SK-N-SH (cell line): ENCODE data around the gene MGRN1. TPM values are rescaled to one million over a fixed set of nuclear protein-coding genes. Genes with fewer than 3 reads are reported as not detected.

Source experiments
- CTCF ChIA-PET: fragments of 300-600, 350-600 bp; formaldehyde crosslinking; extraction: SDS; loops from one replicate; lab custom pipeline; 2021; lab: Yijun Ruan, JAX
- POLR2A ChIA-PET: fragments of 350-600 bp; sonication (Branson Sonifier 250); formaldehyde crosslinking; extraction: SDS; loops from one replicate; lab custom pipeline; 2020; ENCODE audit warnings: antibody characterized with exemption, inconsistent platforms; lab: Yijun Ruan, JAX
- DNase-seq: peaks from one replicate; pipeline ENCODE4 v3.0.0; 2012
- H2AFZ ChIP-seq: fragments of 200-600 bp; sonication (generic); 2 replicates; pipeline ENCODE4 v1.8.1; 2016; ENCODE audit warnings: antibody characterized with exemption, mild to moderate bottlenecking, low read depth
- H3F3A ChIP-seq: fragments of 200-600 bp; sonication (generic); replicated peaks from 2 replicates; pipeline ENCODE3; 2016; ENCODE audit warnings: antibody characterized with exemption, mild to moderate bottlenecking; ENCODE audit not compliant: insufficient read depth
- H3K27ac ChIP-seq, 2 experiments: fragments of 200-500 bp in 1 of 2; fragments of 200-600 bp in 1 of 2; sonication (Bioruptor generic) in 1 of 2; sonication (generic), shearing (Covaris generic) in 1 of 2; 2 replicates each; pipeline versions ENCODE4 v1.5.1 to v1.6.1; 2014 to 2016; ENCODE audit warnings: low read depth in 2 of 2, inconsistent platforms in 1 of 2, low read length in 1 of 2, mild to moderate bottlenecking in 1 of 2, mixed read lengths in 1 of 2
- H3K27me3 ChIP-seq: fragments of 200-600 bp; sonication (generic), shearing (Covaris generic); 2 replicates; pipeline ENCODE4 v1.6.1; 2016; ENCODE audit warnings: mixed run types; ENCODE audit not compliant: insufficient read depth
- H3K36me3 ChIP-seq, 2 experiments: fragments of 200-500 bp in 1 of 2; fragments of 200-600 bp in 1 of 2; sonication (Bioruptor generic) in 1 of 2; sonication (generic) in 1 of 2; replicated peaks in 1 of 2; 2 replicates each; pipeline versions ENCODE3 to v1.5.1; 2014 to 2016; ENCODE audit warnings: low read length in 1 of 2, mild to moderate bottlenecking in 1 of 2; ENCODE audit not compliant: insufficient read depth in 2 of 2, control insufficient read depth in 1 of 2
- H3K4me1 ChIP-seq, 2 experiments: fragments of 200-500 bp in 1 of 2; fragments of 200-600 bp in 1 of 2; sonication (Bioruptor generic) in 1 of 2; sonication (generic), shearing (Covaris generic) in 1 of 2; 2 replicates each; pipeline versions ENCODE4 v1.5.1 to v1.6.1; 2014 to 2016; ENCODE audit warnings: low read depth in 1 of 2, low read length in 1 of 2, mixed run types in 1 of 2; ENCODE audit not compliant: insufficient read depth in 2 of 2, control insufficient read depth in 1 of 2
- H3K4me2 ChIP-seq: fragments of 200-600 bp; sonication (generic), shearing (Covaris generic); 2 replicates; pipeline ENCODE4 v1.6.1; 2017; ENCODE audit warnings: mixed run types
- H3K4me3 ChIP-seq, 2 experiments: fragments of 200-500 bp in 1 of 2; fragments of 200-600 bp in 1 of 2; sonication (Bioruptor generic) in 1 of 2; sonication (generic), shearing (Covaris generic) in 1 of 2; 2 replicates each; pipeline versions ENCODE4 v1.5.1 to v1.8.1; 2014 to 2016; ENCODE audit warnings: low read depth in 2 of 2, inconsistent platforms in 1 of 2, low read length in 1 of 2, mild to moderate bottlenecking in 1 of 2, mixed read lengths in 1 of 2, moderate library complexity in 1 of 2
- H3K79me2 ChIP-seq: fragments of 200-600 bp; sonication (generic); 2 replicates; pipeline ENCODE4 v1.8.1; 2017; ENCODE audit warnings: mild to moderate bottlenecking; ENCODE audit not compliant: insufficient read depth
- H3K9ac ChIP-seq: fragments of 200-600 bp; sonication (generic); 2 replicates; pipeline ENCODE4 v1.6.1; 2017; ENCODE audit warnings: mixed run types
- H3K9me2 ChIP-seq: fragments of 200-600 bp; sonication (generic); 2 replicates; pipeline ENCODE4 v1.6.1; 2017; ENCODE audit warnings: mixed run types
- H3K9me3 ChIP-seq: fragments of 200-600 bp; sonication (generic); 2 replicates; pipeline ENCODE4 v1.6.1; 2017; ENCODE audit warnings: mixed run types, mild to moderate bottlenecking, moderate library complexity
- H4K20me1 ChIP-seq: fragments of 200-600 bp; sonication (generic); 2 replicates; pipeline ENCODE4 v1.6.1; 2017; ENCODE audit warnings: mild to moderate bottlenecking, mixed run types; ENCODE audit not compliant: insufficient read depth
- CHD2 ChIP-seq: fragments of 150-350 bp; IDR thresholded peaks from 2 replicates; pipeline ENCODE4 v1.6.1; 2018; ENCODE audit warnings: low read length; ENCODE audit not compliant: partially characterized antibody
- ELF1 ChIP-seq: IDR thresholded peaks from 2 replicates; pipeline ENCODE4 v1.4.0; 2012
- EP300 ChIP-seq, 2 experiments: IDR thresholded peaks; 2 replicates each; pipeline versions ENCODE4 v1.4.0 to v1.6.1; 2012; ENCODE audit warnings: borderline replicate concordance in 1 of 2, low read depth in 1 of 2, low read length in 1 of 2
- FOXM1 ChIP-seq: IDR thresholded peaks from 2 replicates; pipeline ENCODE4 v1.4.0; 2012; ENCODE audit warnings: low read depth, mild to moderate bottlenecking
- MEF2A ChIP-seq: IDR thresholded peaks from 2 replicates; pipeline ENCODE4 v1.4.0; 2012; ENCODE audit warnings: low read depth, borderline replicate concordance
- MXI1 ChIP-seq: IDR thresholded peaks from 2 replicates; pipeline ENCODE4 v1.6.1; 2012; ENCODE audit warnings: mild to moderate bottlenecking, low read depth, low read length, improper control_type of control experiment
- NFIC ChIP-seq: IDR thresholded peaks from 2 replicates; pipeline ENCODE4 v1.4.0; 2012; ENCODE audit warnings: borderline replicate concordance
- NRF1 ChIP-seq: IDR thresholded peaks from 2 replicates; pipeline ENCODE4 v1.6.1; 2012; ENCODE audit warnings: low read depth, mild to moderate bottlenecking, low read length
- PBX3 ChIP-seq: IDR thresholded peaks from 2 replicates; pipeline ENCODE4; 2012
- POLR2AphosphoS5 ChIP-seq: IDR thresholded peaks from 2 replicates; pipeline ENCODE4 v1.6.1; 2012; ENCODE audit warnings: low read depth, low read length
- RCOR1 ChIP-seq: fragments of 150-350 bp; IDR thresholded peaks from 2 replicates; pipeline ENCODE4 v1.6.1; 2017; ENCODE audit warnings: antibody characterized with exemption, low read length
- RFX5 ChIP-seq: IDR thresholded peaks from 2 replicates; pipeline ENCODE4 v1.6.1; 2012; ENCODE audit warnings: mild to moderate bottlenecking, improper control_type of control experiment, low read length
- RXRA ChIP-seq: IDR thresholded peaks from 2 replicates; pipeline ENCODE4 v1.4.0; 2012; ENCODE audit warnings: low read depth, mild to moderate bottlenecking, borderline replicate concordance
- SMC3 ChIP-seq: IDR thresholded peaks from 2 replicates; pipeline ENCODE4 v1.6.1; 2012; ENCODE audit warnings: low read depth, low read length, improper control_type of control experiment
- TAF1 ChIP-seq: IDR thresholded peaks from 2 replicates; pipeline ENCODE4 v1.6.1; 2012; ENCODE audit warnings: low read depth, mild to moderate bottlenecking, low read length, moderate library complexity, borderline replicate concordance
- TCF12 ChIP-seq: IDR thresholded peaks from 2 replicates; pipeline ENCODE4 v1.4.0; 2012
- TEAD4 ChIP-seq: IDR thresholded peaks from 2 replicates; pipeline ENCODE4 v1.4.0; 2012; ENCODE audit warnings: mild to moderate bottlenecking, borderline replicate concordance; ENCODE audit not compliant: insufficient read depth
- YY1 ChIP-seq: IDR thresholded peaks from 2 replicates; pipeline ENCODE4 v1.4.0; 2012; ENCODE audit warnings: low read depth, mild to moderate bottlenecking
- WGBS: methylation state at CpG from one replicate; pipeline ENCODE4 v1.1.6; 2017; ENCODE audit warnings: low lambda C conversion rate; 5-methylcytosine and 5-hydroxymethylcytosine counted together
- polyA plus RNA-seq, 3 experiments: library from polyadenylated mRNA; depleted of rRNA; stranded (reverse); fragments of >200 nt; gene quantifications; 2 replicates each; pipeline ENCODE4 v1.2.3, GENCODE V29; 2012
- TF ChIP-seq, protein P1 (sequence below): fragments of 150-350 bp; IDR thresholded peaks from 2 replicates; pipeline ENCODE4 v1.6.1; 2016; ENCODE audit warnings: mild to moderate bottlenecking, low read depth, low read length
- TF ChIP-seq, protein P2 (sequence below): IDR thresholded peaks from 2 replicates; pipeline ENCODE4 v1.4.0; 2012; ENCODE audit warnings: low read depth, borderline replicate concordance
- TF ChIP-seq, protein P3 (sequence below): fragments of 200-600 bp; sonication (generic); IDR thresholded peaks from 2 replicates; pipeline ENCODE4 v1.6.1; 2017; ENCODE audit warnings: antibody characterized with exemption, mild to moderate bottlenecking, moderate library complexity

The MGRN1 gene
- polyA plus RNA-seq, 1 of the 3 experiments (the other 2 are of a cell fraction) = 13.3 TPM

DNA sequence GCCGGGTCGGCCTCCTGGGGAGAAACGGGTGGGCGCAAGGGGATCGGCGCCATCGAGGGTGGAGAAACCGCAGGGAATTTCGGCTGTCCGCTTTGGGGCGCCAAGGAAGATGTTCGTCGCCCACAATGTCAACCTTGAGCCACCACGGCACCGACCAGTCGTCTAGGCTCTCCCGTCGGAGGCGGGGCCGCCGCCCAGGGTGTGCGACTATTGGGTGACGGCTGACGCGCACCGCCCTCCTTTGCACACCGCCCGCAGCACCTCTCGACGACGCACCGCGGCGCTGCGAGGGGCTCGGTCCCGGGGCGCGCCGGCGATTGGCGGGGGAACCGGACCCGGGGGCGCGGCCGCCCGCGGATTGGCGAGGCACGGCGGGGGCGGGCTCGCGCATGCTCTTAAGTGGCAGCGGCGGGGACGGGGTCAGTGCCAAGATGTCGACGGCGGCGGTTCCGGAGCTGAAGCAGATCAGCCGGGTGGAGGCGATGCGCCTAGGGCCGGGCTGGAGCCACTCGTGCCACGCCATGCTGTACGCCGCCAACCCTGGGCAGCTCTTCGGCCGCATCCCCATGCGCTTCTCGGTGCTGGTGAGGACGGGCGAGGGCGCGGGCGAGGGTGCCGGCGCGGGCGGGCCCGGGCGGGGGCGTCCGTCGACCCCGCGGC lies 68.8 kb downstream of the MGRN1 start, which contains the start of gene NUDT16L1:
TSS of gene NUDT16L1 (plus strand) at position 267 of the 660 bp plus-strand sequence. CDS start at position 432, 165 bp downstream.
- Histone ChIP-seq H3K4me2 (peak within 1 kb of the TSS; percentile 94), H3K79me2 (peaks cover 11% of the 10 kb centered on the region; the same call in 1 of the 2 replicates), H3K27me3 (no peaks in the 10 kb centered on the region), H3K4me1 (peaks cover 0 to 26% of the 10 kb centered on the region in 2 experiments; a peak in 1 of 4 replicates), H3K27ac (peak within 1 kb of the TSS; percentile 47 to 88; a peak in 3 of 4 replicates), H3K36me3 (peaks cover 7 to 39% of the 10 kb centered on the region in 2 experiments), H4K20me1 (no peaks in the 10 kb centered on the region), H3K9me2 (no peaks in the 10 kb centered on the region), H2AFZ (peak within 1 kb of the TSS; percentile 51; the same call in 1 of the 2 replicates), H3K4me3 (peak within 1 kb of the TSS; percentile 91 to 97), H3F3A (peaks cover 17% of the 10 kb centered on the region), H3K9ac (peak within 1 kb of the TSS; percentile 82), H3K9me3 (no peaks in the 10 kb centered on the region)
- WGBS = 0% methylated on average over 9 of the region's 91 CpGs
- TF ChIP-seq YY1 (peak; percentile 68), PBX3 (peak; percentile 12; the same call in 1 of the 2 replicates), MXI1 (peak; percentile 56; the same call in 1 of the 2 replicates), RFX5 (0 out of 2 replicates have a peak, but pooled peaks have one; percentile 28), EP300 (IDR thresholded peaks at IDR 0.05; ENCODE audit: borderline replicate concordance in 1 of 2, low read depth in 1 of 2, low read length in 1 of 2) (no peak), TEAD4 (no peak), ELF1 (no peak), TCF12 (no peak), TAF1 (peak; percentile 26; the same call in 1 of the 2 replicates), MEF2A (no peak), RXRA (no peak), RCOR1 (no peak), CHD2 (peak; percentile 18), NFIC (no peak; the same call in 1 of the 2 replicates), NRF1 (peak; percentile 76), POLR2AphosphoS5 (peak; percentile 77), FOXM1 (no peak), SMC3 (no peak)
- TF ChIP-seq, protein P1, sequence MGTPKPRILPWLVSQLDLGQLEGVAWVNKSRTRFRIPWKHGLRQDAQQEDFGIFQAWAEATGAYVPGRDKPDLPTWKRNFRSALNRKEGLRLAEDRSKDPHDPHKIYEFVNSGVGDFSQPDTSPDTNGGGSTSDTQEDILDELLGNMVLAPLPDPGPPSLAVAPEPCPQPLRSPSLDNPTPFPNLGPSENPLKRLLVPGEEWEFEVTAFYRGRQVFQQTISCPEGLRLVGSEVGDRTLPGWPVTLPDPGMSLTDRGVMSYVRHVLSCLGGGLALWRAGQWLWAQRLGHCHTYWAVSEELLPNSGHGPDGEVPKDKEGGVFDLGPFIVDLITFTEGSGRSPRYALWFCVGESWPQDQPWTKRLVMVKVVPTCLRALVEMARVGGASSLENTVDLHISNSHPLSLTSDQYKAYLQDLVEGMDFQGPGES = 0 out of 2 replicates have a peak, but pooled peaks have one; percentile 26
- TF ChIP-seq, protein P2, sequence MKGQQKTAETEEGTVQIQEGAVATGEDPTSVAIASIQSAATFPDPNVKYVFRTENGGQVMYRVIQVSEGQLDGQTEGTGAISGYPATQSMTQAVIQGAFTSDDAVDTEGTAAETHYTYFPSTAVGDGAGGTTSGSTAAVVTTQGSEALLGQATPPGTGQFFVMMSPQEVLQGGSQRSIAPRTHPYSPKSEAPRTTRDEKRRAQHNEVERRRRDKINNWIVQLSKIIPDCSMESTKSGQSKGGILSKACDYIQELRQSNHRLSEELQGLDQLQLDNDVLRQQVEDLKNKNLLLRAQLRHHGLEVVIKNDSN = no peak
- TF ChIP-seq, protein P3, sequence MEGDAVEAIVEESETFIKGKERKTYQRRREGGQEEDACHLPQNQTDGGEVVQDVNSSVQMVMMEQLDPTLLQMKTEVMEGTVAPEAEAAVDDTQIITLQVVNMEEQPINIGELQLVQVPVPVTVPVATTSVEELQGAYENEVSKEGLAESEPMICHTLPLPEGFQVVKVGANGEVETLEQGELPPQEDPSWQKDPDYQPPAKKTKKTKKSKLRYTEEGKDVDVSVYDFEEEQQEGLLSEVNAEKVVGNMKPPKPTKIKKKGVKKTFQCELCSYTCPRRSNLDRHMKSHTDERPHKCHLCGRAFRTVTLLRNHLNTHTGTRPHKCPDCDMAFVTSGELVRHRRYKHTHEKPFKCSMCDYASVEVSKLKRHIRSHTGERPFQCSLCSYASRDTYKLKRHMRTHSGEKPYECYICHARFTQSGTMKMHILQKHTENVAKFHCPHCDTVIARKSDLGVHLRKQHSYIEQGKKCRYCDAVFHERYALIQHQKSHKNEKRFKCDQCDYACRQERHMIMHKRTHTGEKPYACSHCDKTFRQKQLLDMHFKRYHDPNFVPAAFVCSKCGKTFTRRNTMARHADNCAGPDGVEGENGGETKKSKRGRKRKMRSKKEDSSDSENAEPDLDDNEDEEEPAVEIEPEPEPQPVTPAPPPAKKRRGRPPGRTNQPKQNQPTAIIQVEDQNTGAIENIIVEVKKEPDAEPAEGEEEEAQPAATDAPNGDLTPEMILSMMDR = no peak
- ChIA-PET CTCF (interaction anchor here (1.3 to 2.9 kb wide), 4 partner anchors 14 to 263 kb away, joined by 4 to 16 read pairs (median 6); partner anchors contain the start of gene PPL), POLR2A (interaction anchor here (0.6 to 2.3 kb wide), 5 partner anchors 12 to 99 kb away, joined by 3 to 8 read pairs (median 4); partner anchors contain the start of genes ANKS3 and DNAAF8)
- peak; percentile 100 for DNase-seq
